Large intestine (tissue), 3 donors: ENCODE results near the gene CYP2E1. TPM values are rescaled to one million over a fixed set of nuclear protein-coding genes. Genes with fewer than 3 reads are reported as not detected.
"Not testable (repeated sequence)": the region's sequence is repeated elsewhere in the genome, so short reads cannot be mapped to it uniquely, and the experiment has no call there.

Experiments used
- DNase-seq, 2 donors: peaks; one replicate each; pipeline versions ENCODE4 v3.0.0 to v3.0.0-alpha.2; 2013
- H3K27ac ChIP-seq: one replicate; pipeline ENCODE4 v1.5.1; 2013; ENCODE audit warnings: low read length
- H3K27me3 ChIP-seq: 2 replicates; pipeline ENCODE4 v1.6.1; 2013; ENCODE audit warnings: low read length; ENCODE audit not compliant: control insufficient read depth, insufficient read depth
- H3K36me3 ChIP-seq: 2 replicates; pipeline ENCODE4 v1.6.1; 2013; ENCODE audit warnings: low read length; ENCODE audit not compliant: control insufficient read depth, insufficient read depth
- H3K4me1 ChIP-seq: one replicate; pipeline ENCODE4 v1.6.1; 2013; ENCODE audit warnings: low read length; ENCODE audit not compliant: control insufficient read depth, insufficient read depth
- H3K4me3 ChIP-seq: one replicate; pipeline ENCODE4 v1.5.1; 2013; ENCODE audit warnings: low read length
- H3K9me3 ChIP-seq: one replicate; pipeline ENCODE4 v1.6.1; 2013; ENCODE audit warnings: mild to moderate bottlenecking, low read depth, low read length, moderate library complexity; ENCODE audit not compliant: control insufficient read depth
- WGBS: methylation state at CpG from one replicate; pipeline ENCODE4 v1.1.5; 2013; ENCODE audit warnings: low lambda C conversion rate; ENCODE audit not compliant: insufficient coverage; 5-methylcytosine and 5-hydroxymethylcytosine counted together
- polyA plus RNA-seq: library from polyadenylated mRNA; unstranded; fragments of 120-200 nt; gene quantifications from one replicate; pipeline ENCODE4 v1.2.1, GENCODE V29; 2013

CYP2E1 gene
- polyA plus RNA-seq, 1 donor = 1.3 TPM

DNA sequence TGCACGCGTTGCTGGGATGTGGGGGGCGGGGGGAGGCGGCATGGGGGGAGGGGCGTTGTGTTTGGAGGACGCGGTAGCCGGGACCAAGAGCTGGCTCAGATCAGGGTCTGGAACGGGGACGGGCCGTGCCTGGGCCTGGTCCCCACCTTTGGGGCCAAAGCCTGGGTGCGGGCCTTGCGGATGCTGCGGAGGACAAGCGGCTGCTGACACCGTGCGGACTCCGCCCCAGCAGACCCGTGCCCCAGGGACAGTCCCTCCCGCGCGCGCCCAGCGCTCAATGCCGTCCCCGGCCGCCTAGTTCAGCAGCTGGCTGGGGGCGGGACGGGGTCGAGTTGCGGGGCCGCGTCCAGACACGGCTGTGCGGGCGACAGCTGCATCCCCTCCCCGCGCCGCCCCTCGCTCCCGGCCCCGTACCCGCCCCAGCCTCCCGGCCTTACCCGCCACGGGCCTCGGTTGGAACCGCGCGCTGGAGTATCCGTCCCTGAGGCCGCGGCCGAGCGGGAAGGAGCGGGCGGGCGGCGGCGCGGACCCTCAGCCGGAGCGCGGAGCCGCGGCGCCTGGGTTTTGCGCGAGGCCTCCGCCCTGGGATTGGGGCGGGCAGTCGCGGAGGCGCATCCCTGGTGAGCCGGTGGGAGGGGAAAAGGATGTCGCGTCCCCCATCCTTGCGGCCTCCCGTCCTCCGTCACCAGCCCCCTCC is 41.8 kb downstream of the CYP2E1 start:
- H3K4me1 ChIP-seq, H3K4me3 ChIP-seq, DNase-seq, H3K27me3 ChIP-seq, H3K27ac ChIP-seq, H3K36me3 ChIP-seq: not testable (repeated sequence)
- no CpG with 5 or more reads among the region's 80 CpGs for WGBS
- H3K9me3 ChIP-seq = peaks cover 35% of the 10 kb centered on the region

GRCh38 chr10:133569801-133570200 is 42.6 kb downstream of the CYP2E1 start:
- H3K9me3 ChIP-seq = peaks cover 34% of the 10 kb centered on the region
- WGBS = no CpG with 5 or more reads among the region's 21 CpGs
- H3K27me3 ChIP-seq, H3K4me3 ChIP-seq, H3K36me3 ChIP-seq, H3K27ac ChIP-seq, H3K4me1 ChIP-seq, DNase-seq: not testable (repeated sequence)

GRCh38 chr10:133572055-133572454 is 44.9 kb downstream of the CYP2E1 start:
- H3K27me3 ChIP-seq, H3K27ac ChIP-seq, H3K4me1 ChIP-seq, H3K4me3 ChIP-seq, DNase-seq, H3K36me3 ChIP-seq: not testable (repeated sequence)
- WGBS = no CpG with 5 or more reads among the region's 11 CpGs
- peaks cover 12% of the 10 kb centered on the region for H3K9me3 ChIP-seq

DNA sequence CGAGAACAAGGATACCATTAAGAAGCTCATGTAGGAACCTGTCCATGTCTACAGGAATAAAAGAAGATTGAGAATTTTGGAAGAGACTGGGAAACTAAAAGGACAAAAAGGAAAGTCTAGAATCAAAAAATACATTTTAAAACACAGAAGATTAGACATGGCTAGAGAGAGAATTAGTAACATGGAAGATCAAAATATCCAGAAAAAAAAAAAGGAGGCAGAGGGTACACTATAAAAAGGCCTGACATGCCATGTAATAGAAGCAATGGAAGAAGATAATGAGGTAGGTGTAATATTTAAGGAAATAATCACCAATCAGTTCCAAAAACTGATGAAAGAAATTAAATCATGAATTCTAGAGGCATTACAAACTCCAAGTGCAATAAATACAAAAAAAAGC is 46.3 kb downstream of the CYP2E1 start:
- 73% methylated on average over 1 of the region's 1 CpG for WGBS
- not testable (repeated sequence) for H3K27ac ChIP-seq, H3K9me3 ChIP-seq, H3K4me1 ChIP-seq, H3K4me3 ChIP-seq, DNase-seq, H3K27me3 ChIP-seq, H3K36me3 ChIP-seq

GRCh38 chr10:133577037-133577436 is 49.9 kb downstream of the CYP2E1 start:
- not testable (repeated sequence) for H3K36me3 ChIP-seq, H3K4me1 ChIP-seq, DNase-seq, H3K4me3 ChIP-seq, H3K27ac ChIP-seq, H3K9me3 ChIP-seq, H3K27me3 ChIP-seq
- WGBS = no CpG with 5 or more reads among the region's 31 CpGs

Other genes starting within 250 kb of the CYP2E1 start
- 53.2 TPM for gene TUBGCP2, start 218.5 kb upstream of the CYP2E1 start, polyA plus RNA-seq
- 20.9 TPM for gene ZNF511, start 218.4 kb upstream of the CYP2E1 start, polyA plus RNA-seq
- gene CALY, start 190.5 kb upstream of the CYP2E1 start, polyA plus RNA-seq = 6.8 TPM
- gene PRAP1, start 180.0 kb upstream of the CYP2E1 start, polyA plus RNA-seq = 306 TPM
- gene FUOM, start 169.3 kb upstream of the CYP2E1 start, polyA plus RNA-seq = 56.9 TPM
- 126 TPM for gene ECHS1, start 154.0 kb upstream of the CYP2E1 start, polyA plus RNA-seq
- 9.8 TPM for gene PAOX, start 148.1 kb upstream of the CYP2E1 start, polyA plus RNA-seq
- 67.5 TPM for gene MTG1, start 133.2 kb upstream of the CYP2E1 start, polyA plus RNA-seq
- gene SPRN, start 102.7 kb upstream of the CYP2E1 start, polyA plus RNA-seq = 4.9 TPM
- 2.3 TPM for gene SCART1, start 73.4 kb upstream of the CYP2E1 start, polyA plus RNA-seq
- 0.51 TPM for gene SYCE1, start 38.2 kb downstream of the CYP2E1 start, polyA plus RNA-seq
- gene FRG2B, start 99.4 kb downstream of the CYP2E1 start, polyA plus RNA-seq = not detected